Activated naive CD8-positive, alpha-beta T cell treated with anti-CD3 and anti-CD28 coated beads, Interleukin-2, amount 50 U/mL, for 16 hours (primary cell): ENCODE data around the gene UCHL5.
A peak's percentile ranks its signal among the peaks of the same experiment; 100 is the strongest.
"Not testable (repeated sequence)": the region's sequence is repeated elsewhere in the genome, so short reads cannot be mapped to it uniquely, and the experiment has no call there.

Source experiments
- DNase-seq: peaks from one replicate; pipeline ENCODE4 v3.0.0-alpha.2; 2020; ENCODE audit warnings: low read depth, low spot score

UCHL5 gene

DNA sequence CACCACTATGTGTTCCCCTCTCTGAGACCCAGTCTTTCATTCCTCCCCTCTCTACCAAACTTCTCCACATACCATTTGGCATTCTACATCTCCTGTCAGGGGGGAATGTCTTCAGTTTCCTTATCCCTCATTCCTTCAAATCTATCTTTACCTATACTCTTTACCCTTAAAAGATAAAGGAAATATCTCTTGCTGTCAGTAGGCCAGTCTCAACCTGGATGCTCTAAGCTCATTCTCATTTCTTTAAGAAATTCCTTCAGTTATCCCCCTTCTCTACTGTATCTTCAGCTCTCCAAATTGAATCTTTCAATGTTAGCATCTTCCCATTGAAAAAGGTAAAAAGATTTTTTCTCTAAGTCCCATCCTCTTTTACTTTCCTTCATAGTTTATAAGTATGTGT lies 6.8 kb upstream of the UCHL5 start:
- no peak for DNase-seq

DNA sequence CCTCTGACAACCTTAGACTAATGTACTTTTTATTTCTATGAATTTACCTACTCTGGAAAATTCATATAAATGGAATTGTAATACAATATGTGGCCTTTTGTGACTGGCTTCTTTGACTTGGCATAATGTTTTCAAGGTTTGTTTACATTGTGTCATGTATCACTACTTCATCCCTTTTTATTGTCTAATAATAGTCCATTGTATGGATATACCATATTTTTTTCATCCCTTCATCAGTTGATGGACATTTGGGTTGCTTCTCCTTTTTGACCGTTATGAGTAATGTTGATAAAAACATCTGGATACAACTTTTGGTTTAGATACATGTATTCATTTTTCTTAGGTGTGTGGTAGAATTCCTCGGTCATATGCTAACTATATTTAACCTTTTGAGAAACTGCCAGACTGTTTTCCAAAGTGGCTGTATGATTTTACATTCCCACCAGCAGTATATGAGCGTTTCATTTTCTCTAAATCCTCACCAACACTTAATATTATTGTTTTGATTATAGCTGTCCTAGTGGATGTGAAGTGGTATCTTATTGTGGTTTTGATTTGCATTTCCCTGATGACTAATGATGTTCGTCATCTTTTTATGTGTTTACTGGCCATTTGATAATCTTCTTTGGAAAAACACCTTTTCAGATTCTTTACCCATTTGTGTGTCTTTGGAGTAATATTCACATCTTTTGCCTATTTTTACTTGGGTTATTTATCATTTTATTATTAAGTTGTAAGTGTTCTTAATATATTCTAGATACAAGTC lies 3.7 kb upstream of the UCHL5 start:
- no peak for DNase-seq

DNA sequence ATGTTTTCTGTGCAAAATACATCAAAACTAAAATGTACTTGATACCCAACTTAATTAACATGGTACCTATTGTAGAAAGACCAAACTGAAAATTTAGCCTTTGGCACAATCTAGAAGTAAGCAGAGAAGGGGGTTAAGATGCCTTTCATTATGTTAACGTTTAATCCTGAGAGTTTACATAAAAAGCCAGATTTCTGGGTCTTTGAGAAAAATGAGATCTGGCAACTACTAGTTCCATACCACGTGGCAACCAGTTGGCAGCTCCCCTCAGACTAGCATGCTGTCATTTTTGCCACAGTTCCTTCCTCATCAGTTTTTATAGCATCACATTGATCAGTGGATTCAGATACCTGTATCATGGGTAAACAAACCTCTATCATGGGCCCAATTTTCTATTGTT lies 1.8 kb upstream of the UCHL5 start:
- no peak for DNase-seq

DNA sequence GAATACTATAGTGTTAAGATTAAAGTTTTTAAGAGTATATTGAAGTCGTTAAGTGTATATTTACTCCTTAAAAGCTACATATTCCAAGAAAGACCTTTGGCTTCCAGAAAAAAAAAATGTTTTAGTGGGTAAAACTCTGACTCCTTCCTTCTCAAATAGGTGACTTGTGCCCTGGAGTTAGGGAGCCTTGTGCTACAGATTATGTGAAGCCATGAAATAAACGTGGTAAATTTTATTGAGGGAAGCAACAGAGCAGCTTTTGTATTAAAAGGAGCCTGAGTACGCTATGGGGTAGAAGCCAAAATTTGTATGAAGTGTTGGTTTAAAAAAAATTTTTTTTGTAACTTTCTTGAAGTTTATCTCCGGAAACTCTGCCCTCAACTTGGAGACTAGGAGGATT lies 1.2 kb upstream of the UCHL5 start:
- no peak for DNase-seq

DNA sequence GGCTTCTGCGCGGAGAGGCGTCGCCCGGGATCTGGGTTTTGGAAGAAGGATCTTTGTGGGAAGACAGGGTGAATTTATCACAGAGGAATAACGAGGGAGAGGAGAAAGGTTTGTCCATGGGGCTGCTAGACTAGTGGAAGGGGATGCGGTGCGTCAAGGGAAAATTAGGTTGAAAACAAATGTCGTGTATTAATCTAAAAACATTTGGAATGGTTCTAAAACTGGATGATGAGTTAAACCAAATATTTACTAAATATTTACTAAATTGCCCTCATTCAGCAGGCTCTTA lies 899 bp upstream of the UCHL5 start:
- DNase-seq: no peak

DNA sequence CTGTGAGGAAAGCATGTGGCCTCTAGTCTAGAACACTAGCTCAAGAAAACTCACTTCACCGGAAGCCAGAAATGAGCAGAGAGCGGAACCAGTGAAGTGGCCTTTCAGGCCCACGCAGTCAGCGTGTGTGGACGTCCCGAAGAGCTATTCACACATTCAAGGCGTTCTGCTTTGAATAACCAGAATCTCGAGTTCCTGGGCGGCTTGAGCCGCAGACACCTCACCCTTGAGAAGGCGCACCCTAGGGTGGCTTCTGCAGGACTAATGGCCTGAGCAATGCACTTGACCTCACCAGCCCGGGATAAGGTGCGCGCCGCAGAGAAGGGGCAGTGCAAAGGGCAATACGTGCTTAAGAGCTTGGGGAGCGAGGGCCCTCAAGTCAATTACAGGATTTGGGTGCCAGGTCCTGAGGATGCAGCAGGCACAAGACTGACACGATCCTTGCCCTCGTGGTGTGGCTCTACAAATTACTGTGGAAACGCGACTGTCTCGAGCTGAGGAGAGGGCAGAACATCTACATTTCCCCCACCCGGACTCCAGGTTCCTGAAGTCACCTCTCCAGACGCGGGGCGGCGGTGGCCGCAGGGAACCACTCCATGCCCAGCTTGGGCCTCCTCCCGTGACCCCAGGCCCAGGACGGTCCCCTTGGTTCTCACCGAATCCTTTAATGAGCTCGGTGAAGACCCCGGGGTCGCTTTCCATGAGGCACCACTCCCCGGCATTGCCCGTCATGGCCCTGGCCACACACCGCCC lies 455 bp downstream of the UCHL5 start:
- peak; percentile 15 for DNase-seq

DNA sequence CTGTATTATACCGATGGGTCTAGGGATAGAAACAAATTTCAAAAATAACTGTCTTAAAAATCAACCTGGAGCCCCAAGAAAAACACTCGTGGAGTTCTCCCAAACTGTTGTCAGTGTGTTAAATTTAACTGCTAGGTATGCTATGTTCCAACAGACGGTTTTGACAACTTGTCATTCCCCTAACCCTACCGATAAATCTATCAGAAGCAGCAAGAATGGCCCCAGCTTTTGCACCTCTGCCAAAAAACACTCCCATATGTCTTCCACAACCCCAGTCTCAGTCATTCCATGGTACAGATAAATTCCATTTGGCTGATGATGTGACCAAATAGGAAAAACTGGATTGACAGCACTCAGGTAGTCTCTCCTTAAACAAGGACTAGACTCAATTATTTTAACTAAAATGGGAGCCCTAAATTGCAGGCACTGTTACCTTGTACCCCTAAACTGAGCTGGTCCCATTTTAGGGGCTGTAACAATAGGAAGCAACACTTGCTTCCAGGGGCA lies 4.9 kb downstream of the UCHL5 start:
- no peak for DNase-seq

DNA sequence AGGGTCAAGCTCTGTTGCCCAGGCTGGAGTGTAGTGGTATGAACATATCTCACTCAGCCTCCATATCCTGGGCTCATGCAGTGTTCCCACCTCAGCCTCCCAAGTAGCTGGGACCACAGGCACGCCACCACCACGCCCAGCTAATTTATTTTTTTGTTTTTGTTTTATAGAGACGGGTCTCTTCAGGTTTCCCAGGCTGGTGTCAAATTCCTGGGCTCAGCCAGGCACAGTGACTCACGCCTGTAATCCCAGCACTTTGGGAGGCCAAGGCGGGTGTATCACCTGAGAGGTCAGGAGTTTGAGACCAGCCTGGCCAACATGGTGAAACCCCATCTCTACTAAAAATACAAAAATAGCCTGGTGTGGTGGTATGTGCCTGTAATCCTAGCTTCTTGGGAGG lies 10.2 kb downstream of the UCHL5 start:
- DNase-seq: not testable (repeated sequence)

DNA sequence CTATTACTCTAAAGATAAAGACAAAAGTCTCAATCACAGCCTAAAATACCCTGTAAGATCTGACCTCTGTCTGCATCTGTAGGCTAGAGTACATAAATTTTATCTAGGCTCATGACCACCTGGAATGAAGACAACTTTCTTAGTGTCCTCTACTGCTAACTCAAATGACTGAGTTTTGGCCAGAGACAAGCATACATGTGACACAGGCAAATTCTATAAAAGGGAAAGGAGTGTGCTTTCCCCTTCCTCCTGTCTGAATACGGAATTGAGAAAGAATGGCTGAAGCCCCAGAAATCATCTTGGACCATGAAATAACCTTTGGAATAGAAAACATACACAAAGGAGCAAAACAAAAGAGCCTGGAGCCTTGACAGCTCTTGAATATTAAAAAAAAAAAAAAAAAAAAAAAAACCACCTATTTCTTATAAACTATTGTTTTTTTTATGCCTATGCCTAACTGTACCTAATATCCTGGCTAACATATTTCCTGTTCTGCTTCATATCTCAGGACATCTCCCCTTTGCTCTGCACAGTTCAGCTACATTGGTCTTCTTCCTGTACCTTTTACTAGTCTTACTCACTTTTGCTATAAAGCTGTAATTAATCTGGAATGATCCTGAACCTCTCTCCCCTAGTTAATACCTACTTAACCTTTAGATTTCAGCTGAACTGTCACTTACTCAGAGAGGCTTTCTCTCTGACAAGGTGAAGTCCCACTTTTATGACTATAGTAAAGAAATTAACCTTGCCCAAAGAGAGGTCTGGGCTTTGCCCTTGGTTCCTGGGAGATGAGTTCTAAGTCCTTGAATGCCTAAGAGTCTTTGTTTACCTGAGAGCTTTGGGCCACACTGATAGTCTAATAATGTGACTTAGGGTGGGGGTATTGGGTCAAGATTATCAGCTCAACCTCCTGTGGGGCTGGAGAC lies 16.1 kb downstream of the UCHL5 start:
- DNase-seq: no peak

DNA sequence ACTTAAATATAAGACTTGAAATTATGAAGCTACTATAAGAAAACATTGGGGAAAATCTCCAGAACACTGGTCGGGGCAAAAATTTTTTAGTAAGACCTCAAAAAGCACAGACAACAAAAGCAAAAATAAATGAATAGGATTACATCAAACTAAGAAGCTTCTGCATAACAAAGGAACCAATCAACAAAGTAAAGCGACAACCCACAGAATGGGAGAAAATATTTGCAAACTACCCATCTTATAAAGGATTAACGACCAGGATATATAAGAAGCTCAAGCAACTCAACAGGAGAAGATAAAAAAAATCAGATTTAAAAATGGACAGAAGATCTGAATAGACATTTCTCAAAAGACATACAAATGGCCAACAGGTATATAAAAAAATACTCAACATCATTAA lies 19.1 kb downstream of the UCHL5 start:
- DNase-seq: no peak

DNA sequence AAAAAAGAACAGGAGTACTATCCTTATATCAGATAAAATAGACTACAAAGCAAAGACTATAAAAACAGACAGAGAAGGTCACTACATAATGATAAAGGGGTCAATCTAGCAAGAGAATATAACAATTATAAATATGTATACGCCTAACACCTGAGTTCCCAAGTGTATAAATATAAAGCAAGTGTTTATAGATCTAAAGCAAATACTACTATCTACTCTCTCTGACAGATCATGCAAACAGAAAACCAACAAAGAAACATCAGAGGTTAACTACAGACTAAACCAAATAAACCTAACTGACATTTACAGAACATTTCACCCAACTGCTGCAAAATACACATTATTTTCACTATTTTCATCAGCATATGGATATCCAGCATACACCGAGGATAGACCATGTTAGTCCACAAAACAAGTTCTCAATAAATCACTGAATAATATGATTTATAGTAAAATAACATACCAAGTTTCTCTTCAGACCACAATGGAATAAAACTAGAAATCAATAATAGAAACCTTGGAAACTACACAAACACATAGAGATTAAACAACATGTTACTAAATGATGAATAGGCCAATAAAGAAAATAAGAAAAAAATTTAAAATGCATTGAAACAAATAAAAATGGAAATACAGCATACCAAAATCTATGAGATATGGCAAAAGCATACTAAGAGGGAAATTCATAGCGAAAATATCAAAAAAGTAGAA lies 22.7 kb downstream of the UCHL5 start:
- no peak for DNase-seq

DNA sequence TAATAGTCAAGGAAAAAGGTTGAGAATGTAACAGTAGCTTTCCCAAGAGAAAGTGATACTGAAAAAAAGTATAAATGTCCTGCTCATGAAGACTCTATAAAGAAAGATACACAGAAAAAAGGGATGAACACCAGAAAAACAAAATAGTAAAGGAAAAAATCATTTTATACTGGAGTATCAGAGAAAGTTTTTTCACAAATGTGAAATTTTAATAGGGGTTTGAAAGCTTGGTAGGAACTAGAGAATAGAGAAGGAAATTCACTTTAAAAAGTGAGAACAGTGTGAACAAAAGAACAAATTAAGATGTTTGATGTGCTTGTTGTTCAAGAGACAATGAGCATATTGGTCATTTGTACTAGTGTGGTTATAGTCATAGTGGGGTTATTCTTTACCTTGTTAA lies 25.6 kb downstream of the UCHL5 start:
- no peak for DNase-seq

DNA sequence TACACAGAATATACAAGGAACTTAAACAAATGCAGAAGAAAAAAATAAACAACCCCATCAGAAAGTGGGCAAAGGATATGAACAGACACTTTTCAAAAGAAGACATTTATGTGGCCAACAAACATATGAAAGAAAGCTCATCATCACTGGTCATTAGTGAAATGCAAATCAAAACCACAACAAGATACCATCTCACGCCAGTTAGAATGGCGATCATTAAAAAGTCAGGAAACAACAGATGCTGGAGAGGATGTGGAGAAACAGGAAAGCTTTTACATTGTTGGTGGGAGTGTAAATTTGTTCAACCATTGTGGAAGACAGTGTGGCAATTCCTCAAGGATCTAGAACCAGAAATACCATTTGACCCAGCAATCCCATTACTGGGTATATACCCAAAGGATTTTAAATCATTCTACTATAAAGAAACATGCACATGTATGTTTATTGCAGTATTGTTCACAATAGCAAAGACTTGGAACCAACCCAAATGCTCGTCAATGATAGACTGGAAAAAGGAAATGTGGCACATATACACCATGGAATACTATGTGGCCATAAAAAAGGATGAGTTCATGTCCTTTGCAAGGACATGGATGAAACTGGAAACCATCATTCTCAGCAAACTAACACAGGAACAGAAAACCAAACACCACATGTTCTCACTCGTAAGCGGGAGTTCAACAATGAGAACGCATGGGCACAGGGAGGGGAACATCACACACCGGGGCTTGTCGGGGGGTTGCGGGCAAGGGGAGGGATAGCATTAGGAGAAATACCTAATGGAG lies 26.3 kb downstream of the UCHL5 start:
- not testable (repeated sequence) for DNase-seq

DNA sequence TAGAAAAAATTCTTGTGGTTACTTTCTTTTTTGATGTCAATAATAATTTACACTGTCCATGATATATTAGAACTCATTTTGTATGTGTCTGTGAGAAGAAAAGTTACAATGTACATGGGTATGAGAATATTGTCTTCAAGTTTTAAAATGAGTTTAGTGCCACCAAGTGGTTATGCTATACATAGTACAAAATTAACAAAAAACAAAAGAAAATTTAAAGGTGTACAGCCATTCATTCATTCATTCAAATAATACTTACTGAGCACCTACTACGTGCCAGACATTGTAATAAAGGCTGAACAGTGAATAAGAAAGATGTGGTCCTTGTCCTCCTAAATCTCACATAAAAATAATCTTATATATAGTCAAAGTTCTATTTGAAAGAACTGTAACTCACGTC lies 27.7 kb downstream of the UCHL5 start:
- DNase-seq: no peak

DNA sequence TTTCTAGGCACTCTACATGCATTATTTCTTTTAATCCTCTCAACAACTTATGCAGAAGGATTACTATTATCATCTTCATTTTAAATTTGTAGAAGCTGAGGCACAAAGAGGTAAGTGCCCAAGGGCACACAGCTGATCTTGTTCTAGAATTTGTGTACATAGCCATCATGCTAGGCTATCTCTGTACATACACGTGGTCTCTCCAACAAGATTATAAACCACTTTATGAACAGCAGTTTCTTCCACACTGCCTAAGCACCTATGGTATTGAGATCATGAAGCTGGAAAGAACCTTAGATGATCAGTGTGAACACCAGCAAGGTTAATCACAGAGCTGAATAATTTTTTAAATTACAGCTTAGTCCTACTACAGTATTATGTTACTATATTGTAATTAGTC lies 28.9 kb downstream of the UCHL5 start:
- DNase-seq: no peak

DNA sequence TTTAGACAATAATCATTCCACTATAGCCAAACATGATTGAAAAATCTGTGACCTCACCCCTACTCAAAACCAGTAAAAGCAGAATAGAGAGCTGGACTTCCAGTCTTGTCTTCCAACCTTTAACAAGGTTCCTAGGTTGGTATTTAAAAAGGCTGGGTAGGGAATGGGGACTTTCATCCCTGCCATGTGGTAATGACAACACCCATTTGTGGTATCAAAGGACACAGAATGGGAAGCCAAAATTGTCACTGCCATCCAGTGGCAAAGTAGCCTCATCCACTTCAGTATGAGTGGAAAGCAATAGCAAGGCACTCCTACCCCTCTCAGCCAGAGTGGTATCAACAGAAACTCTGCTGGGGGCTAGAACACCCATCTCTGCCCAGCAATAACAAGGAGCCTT lies 33.9 kb downstream of the UCHL5 start:
- DNase-seq: no peak

DNA sequence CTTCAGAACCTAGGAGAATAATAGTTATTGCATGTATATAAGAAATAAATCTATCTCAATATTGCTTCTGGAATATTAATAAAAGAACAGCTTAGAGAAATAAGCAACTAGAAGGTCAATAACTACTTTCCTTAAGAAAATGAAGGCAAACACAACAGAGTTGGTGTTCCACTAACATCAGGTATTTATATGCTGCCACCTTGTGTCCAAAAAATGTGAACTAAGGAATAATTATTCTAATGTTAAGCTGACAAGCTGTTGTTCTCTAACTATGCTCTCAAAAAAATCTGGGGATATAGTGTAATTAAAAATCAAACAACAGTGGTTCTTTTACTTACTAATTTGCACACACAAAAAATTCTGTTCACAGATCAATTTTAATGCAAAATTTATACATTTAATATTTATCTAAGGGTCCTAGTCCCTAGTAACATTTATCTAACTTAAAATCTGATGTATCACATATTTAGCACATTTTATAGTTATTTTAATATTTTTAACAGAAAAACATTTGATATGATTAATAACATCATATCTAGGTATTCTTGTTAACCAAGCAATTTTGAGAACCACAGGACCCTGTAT lies 39.6 kb downstream of the UCHL5 start:
- no peak for DNase-seq

DNA sequence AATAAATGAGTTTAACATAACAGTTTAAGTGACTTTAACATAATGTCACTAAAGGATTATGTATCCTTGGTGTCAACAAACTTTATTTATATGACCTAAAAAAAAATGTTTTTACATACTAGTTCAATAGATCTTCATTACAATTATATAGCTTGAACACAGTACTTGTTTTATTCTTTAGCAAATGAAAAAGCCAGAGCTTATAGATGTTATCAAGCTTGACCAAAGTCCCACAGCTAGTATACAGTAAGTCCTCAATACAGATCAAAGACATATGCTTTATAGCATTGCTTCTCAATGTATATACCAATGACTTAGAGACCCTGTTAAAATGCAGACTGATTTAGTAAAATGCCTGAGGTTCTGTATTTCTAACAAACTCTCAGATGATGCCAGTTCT lies 42.4 kb downstream of the UCHL5 start:
- DNase-seq: no peak

DNA sequence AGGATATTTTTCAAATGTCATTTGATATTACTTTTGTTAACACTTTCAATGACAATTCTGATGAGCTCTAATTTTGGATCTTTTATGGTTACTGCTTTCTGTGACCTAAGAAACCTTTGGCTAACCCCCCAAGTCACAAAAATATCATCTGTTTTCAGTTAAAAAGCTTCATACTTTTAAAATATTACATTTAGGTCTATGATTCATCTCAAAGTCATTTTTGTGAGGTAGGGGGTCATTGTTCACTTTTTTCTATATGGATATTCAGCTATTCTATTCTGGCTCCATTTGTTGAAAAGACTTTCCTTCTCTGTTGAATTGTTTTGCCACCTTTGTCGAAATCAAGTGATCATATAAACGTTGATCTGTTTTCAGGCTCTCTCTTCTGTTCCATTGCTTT lies 44.8 kb downstream of the UCHL5 start:
- no peak for DNase-seq

DNA sequence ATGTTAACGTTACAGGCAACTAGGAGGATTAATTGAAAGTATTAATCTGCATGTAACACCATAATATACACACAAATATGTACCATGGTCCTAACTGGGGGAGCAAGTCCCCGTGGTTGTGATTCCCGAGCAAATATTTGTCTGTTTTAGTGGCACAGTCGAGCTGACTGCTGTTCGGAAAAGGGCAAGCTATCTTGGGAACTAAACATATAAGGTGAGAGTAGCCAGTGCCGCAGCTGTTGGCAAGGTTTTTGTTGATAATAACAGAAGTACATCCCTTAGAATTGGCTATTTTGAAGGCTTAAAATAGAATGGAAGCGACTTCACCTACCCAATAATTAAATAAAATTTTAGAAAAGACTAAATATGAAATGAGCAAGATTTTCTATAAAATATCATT lies 45.5 kb downstream of the UCHL5 start:
- no peak for DNase-seq

DNA sequence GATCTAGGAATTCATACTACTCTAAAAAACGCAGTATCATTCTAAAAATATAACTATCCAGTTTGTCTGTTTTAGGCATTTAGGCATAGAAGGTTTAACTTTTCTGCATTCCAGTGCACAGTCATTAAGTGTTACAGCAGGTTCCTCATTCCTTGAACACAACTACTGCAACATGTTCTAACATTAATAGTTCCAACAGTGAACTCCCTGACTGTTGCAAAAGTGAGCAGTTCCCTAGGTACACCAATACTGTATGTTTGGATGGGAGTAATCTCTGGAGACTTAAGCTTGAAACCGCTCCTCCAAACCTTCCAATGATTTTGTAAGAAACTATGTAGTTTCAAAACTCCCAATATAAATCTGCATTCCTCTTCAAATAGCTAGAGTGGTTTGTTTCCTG lies 46.2 kb downstream of the UCHL5 start:
- DNase-seq: no peak
